IPS-11a (cell line): Measurements from ENCODE around the gene ARFIP2.

Experiments used
- H3K4me3 ChIP-seq: one replicate; pipeline ENCODE4 v1.5.1; 2013; ENCODE audit warnings: low read depth, low read length, control low read depth

ARFIP2 gene

DNA sequence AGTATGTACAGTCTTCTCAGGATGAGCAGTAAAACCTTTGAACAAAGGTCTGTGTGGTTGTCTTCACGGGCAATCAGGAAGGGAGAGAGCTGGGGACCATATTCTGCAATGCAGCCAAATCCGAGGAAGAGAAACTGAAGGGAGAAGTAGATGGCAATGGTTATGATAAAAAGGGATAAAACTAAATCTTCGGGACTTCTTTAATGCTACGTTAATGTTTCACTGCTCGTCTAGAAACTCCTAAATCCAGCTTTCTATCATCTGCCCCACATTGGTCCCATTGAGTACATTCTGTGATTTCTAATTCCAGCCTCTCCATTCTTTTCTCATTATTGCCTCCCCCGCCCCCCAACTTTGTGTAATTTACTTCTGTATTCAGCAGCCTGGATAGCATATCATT lies 1.9 kb upstream of the ARFIP2 start:
- H3K4me3 ChIP-seq, result no peak overlapping the region

- H3K4me3 ChIP-seq, result peak overlapping the region; percentile 100
Measured at GRCh38 chr11:6482441-6482840, 1.3 kb upstream of the ARFIP2 start.

DNA sequence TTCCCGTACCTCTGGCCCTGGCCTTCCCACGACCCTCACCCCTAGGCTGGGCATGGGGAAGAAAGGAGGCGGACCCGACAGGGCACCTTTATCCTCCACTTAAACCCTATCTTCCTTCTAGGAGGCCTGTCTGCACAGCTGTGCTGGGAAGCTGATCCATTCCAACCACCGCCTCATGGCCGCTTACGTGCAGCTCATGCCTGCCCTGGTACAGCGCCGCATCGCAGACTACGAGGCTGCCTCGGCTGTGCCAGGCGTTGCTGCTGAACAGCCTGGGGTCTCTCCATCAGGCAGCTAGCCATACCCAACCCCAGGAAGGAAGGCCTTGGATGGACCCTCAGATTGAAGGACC lies 769 bp upstream of the ARFIP2 start:
- H3K4me3 ChIP-seq, result peak overlapping the region; percentile 100

GRCh38 chr11:6480299-6480914 lies 724 bp downstream of the ARFIP2 start:
- peak overlapping the region; percentile 100 for H3K4me3 ChIP-seq

DNA sequence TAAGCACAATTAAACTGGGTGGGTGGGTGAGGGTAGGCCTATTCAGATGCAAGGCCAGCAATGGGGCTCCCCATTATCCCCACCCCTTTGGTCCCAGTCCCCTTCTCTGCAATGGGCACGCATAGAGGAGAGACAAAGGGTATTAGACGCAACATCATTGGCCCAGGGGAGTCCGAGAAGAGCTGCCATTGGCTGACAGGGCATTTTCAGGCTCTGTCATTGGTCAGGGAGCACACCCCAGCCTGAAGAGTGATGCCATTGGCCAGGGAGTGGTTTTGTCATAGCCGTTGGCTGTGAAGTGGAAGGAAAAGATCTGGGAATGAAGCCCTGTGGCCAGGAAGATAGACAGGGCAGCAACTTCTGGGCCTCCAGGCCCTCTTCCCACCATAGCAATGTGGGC lies 4.6 kb downstream of the ARFIP2 start:
- H3K4me3 ChIP-seq, result no peak overlapping the region

- no peak overlapping the region for H3K4me3 ChIP-seq
Measured at GRCh38 chr11:6475936-6476335, 5.2 kb downstream of the ARFIP2 start.

GRCh38 chr11:6474806-6475500 lies 6.2 kb downstream of the ARFIP2 start:
- no peak overlapping the region for H3K4me3 ChIP-seq

DNA sequence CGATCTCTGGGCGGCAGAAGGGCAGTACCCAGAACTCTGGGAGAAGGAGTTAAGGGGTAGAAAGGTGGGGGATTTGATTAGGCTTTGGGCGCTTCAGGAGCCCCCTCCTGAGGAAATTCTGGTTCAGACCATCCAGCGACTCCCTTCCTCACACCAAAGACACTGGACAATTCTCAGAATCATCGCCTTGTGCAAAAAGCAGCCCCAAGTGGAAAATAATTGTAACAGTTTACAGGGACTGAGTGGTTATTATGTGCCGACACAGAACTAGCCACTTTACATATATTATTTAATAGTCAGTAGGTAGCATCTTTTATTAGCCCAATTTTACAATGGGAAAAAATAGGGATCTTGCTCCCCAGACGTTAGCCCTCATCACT lies 6.7 kb downstream of the ARFIP2 start:
- H3K4me3 ChIP-seq, result peak overlapping the region; percentile 38

DNA sequence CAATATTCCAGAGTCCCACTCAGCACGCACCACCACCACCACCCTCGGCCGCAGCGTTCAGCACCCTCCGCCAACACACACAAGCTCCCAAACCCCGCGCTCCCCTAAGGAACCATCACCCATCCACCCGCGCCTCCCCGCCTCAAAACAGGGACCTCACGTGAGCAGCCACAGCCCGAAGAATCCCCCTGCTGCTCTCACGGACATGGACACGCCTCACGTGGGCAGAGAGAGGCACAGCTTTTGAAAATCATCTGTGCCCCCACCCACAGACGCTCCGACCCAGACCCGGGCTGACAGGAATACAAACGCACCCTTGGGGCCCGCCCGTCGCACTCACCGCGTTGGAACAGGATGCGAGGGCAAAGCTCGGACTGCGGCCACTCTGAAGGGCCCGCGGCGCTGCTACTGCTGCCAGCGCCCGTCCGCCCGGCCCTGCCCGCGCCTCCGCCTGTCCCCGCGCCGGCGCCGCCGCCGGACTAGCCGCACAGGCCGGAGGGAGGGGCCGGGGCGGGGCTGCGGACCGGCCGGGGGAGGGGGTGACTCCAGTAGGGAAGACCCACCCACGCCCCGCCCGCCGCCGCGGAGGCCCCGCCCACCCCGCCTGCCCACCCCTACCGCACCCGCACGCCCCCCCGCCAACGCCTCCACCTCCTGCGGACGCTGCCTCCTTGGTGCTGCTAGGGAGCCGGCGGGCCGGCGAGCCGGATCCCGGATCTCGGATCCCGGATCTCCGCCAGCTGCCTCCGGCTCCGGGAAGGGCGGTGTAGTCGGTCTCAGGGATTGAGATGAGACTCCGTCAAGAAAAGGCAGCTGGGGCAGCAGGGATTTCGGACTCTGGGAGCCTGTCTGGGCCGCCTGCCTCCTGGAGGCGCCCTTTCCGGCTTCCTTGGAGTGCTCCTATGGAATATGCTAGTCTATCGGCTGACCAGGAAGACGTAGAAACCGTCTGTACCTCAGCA lies 7.4 kb downstream of the ARFIP2 start, which contains the start of gene TRIM3:
TSS of gene TRIM3 (minus strand) at position 491 of the 962 bp plus-strand sequence. CDS start 8,246 bp downstream, outside the sequence.
- peak within 1 kb of the TSS; percentile 70 for H3K4me3 ChIP-seq

DNA sequence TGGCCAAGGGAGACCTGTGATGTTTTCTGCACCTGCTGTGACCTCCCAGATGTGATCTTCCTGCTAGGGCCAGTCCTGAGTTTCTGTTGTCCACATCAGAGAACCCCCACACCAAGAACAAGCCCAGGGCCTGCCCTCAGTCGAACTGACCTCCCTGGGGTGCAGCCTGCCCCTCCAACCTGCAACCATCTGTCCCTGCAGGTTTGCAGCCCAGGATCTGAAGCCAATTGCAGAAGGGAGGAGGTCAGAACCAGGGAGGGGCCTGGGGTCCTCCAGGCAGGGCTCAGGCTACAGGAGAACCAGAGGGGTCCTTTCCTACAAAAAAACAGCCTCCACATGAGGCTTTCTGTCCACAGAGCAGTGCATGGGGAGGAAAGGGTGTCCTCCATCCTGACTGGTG lies 8.2 kb downstream of the ARFIP2 start:
- peak overlapping the region; percentile 70 for H3K4me3 ChIP-seq

- H3K4me3 ChIP-seq, result no peak overlapping the region
Measured at GRCh38 chr11:6469599-6469998, 11.5 kb downstream of the ARFIP2 start.

GRCh38 chr11:6468712-6469495 lies 12.2 kb downstream of the ARFIP2 start:
- H3K4me3 ChIP-seq, result no peak overlapping the region

GRCh38 chr11:6459099-6459450 lies 22.1 kb downstream of the ARFIP2 start:
- H3K4me3 ChIP-seq, result no peak overlapping the region

- H3K4me3 ChIP-seq, result no peak overlapping the region
Measured at GRCh38 chr11:6458352-6459098, 22.6 kb downstream of the ARFIP2 start.

DNA sequence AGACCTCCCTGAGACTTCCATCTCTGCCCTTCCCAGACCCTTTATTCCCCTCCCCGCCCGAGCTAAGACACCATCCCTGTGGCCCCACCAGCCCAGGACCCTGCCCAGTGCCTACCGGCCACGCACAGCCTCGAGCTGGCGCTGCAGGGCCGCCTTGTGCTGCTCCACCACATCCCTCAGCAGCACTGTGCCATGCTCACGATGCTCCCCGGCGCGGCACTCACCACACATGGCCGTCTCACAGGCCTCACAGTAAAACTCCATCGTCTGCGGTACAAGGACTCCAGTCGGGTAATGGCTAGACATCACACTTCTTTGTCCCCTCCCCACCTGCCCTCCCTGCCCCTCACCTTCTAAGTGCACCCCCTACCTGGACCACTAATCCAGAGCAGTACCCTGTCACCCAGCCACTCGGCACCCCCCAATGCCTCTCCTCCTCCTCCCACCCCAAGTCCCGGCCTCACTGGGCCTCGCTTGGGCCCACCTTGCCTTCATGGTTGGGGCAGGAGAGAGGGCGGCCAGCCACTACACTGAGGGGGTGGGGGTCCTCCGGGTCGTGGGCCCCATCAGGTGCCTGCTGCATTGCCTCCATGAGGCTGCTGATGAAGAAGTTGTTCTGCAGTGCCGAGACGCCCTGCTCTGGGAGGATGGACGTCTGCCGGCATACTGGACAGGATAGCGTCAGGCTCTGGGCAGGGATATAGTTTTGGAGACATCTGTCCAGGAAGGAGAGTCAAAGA lies 23.4 kb downstream of the ARFIP2 start:
- H3K4me3 ChIP-seq, result no peak overlapping the region

DNA sequence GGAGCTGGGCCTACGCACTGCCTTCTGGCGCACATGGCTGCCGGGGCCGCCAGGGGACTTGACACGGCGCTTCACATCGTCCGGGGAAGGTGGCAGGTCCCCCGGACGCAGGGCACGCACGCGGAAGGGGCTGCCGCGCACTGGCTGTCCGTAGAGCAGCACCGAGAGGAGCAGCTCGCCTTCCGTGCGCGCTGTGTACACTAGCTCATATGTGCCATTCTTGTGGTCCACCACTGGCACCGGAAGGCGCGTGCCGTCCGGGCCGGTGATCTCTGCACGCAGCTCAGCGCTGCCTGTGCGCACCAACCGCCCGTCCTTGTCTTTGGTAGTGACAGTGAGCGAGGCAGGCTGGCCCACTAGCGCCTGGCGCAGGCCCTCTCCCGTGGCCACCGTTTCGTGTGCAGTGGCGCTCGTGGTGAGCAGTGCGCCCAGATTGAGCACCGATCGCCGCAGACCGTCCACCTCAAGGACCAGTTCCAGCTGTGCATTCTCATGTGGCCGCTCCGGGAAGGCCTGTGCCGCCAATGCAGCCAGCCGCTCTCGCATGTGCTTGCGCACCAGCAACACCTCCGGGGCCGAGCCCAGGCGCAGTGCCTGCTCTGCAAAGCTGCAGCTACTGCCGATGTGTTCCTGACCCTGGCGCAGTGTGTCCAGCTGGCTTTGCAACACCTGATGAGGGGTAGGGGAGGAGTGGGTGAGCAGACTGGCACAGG lies 24.6 kb downstream of the ARFIP2 start:
- H3K4me3 ChIP-seq, result no peak overlapping the region

DNA sequence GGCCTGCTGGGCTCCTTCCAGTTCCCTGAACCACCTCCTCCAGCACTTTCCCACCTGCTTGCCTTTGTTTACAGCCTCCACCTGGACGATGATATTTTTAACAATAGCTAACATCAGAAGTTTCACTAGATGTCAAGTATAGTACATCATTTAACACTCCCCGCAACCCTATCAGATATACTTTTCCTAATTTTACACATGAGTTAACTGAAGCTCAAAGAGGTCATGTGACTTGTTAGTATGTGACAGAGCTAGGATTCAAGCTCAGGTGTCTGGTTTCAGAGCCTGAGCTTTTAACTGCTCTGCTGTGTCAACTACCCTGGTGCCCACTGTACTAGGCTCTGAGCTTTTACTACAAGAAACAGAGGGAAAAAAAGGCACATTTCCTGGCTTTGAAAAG lies 26.1 kb downstream of the ARFIP2 start:
- no peak overlapping the region for H3K4me3 ChIP-seq

DNA sequence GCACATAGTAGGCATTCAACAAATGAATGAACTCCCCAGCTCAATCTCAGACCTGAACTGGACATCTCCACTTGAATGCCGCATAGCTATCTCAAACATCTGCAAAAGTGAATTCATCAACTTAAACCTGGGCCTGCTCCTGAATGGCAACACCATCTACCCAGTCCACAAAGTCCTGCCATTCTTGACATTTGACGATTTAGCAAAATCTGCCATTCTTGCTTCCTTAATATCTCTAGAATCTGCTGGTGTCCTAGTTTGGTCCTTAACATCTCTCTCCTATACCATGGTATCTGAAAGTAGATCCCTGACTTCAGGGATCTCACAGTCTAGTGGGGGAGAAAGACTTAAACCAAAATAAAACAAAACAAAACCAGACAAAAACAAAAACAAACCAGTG lies 28.0 kb downstream of the ARFIP2 start:
- no peak overlapping the region for H3K4me3 ChIP-seq

DNA sequence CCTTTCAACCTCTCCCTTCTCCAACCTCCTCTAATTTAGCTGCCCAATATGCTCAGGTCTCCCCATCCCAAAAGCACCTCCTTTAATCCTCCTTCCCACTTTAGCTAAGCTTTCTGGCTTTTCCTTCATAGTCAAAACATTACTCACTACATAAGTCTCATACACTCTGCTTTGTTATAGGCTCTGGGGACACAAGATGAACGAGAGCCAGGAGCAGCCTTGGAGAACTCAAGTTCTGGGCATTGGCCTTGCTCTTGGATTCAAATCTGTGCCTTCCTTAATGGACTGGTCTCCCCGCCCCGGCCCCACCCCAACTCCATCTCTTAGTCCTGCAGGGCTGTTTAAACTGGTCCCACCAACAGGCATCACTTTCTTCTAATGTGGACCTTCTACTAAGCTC lies 28.9 kb downstream of the ARFIP2 start:
- H3K4me3 ChIP-seq, result no peak overlapping the region
